WTC11 (cell line): Measurements from ENCODE around the gene RBPMS2. TPM values are rescaled to one million over a fixed set of nuclear protein-coding genes. Genes with fewer than 3 reads are reported as not detected.

ENCODE experiments used
- ATF6 ChIP-seq: sonication (generic); formaldehyde crosslinking; IDR thresholded peaks from 2 replicates; pipeline ENCODE4 v1.8.1; 2023; ENCODE audit warnings: mild to moderate bottlenecking, missing genetic modification reagents
- E2F4 ChIP-seq: sonication (generic); formaldehyde crosslinking; IDR thresholded peaks from 2 replicates; pipeline ENCODE4 v1.8.1; 2022; ENCODE audit warnings: low read depth, mild to moderate bottlenecking, moderate library complexity, missing genetic modification reagents, borderline replicate concordance
- ELF4 ChIP-seq: sonication (generic); formaldehyde crosslinking; IDR thresholded peaks from 2 replicates; pipeline ENCODE4 v1.8.1; 2022; ENCODE audit warnings: low read depth, mild to moderate bottlenecking, moderate library complexity, missing genetic modification reagents
- ERG ChIP-seq: fragments of 250-450 bp; sonication (Bioruptor Pico); IDR thresholded peaks from 2 replicates; pipeline ENCODE4 v1.8.0; 2021; ENCODE audit warnings: mild to moderate bottlenecking
- ESRRA ChIP-seq: sonication (generic); formaldehyde crosslinking; IDR thresholded peaks from 2 replicates; pipeline ENCODE4 v1.8.1; 2022; ENCODE audit warnings: mild to moderate bottlenecking, missing genetic modification reagents, borderline replicate concordance
- FOXP1 ChIP-seq: sonication (generic); formaldehyde crosslinking; IDR thresholded peaks from 2 replicates; pipeline ENCODE4 v1.8.0; 2022; ENCODE audit warnings: missing genetic modification reagents, mild to moderate bottlenecking, moderate library complexity, borderline replicate concordance
- FOXP4 ChIP-seq: sonication (generic); formaldehyde crosslinking; IDR thresholded peaks from 2 replicates; pipeline ENCODE4 v1.8.0; 2022; ENCODE audit warnings: mild to moderate bottlenecking, missing genetic modification reagents
- GRHL2 ChIP-seq: fragments of 250-450 bp; sonication (Bioruptor Pico); IDR thresholded peaks from 2 replicates; pipeline ENCODE4 v1.8.0; 2022; ENCODE audit warnings: mild to moderate bottlenecking, moderate library complexity; ENCODE audit not compliant: insufficient replicate concordance, severe bottlenecking
- JUN ChIP-seq: sonication (generic); formaldehyde crosslinking; IDR thresholded peaks from 2 replicates; pipeline ENCODE4 v1.8.0; 2023; ENCODE audit warnings: mild to moderate bottlenecking, missing genetic modification reagents
- KAT7 ChIP-seq: sonication (generic); formaldehyde crosslinking; IDR thresholded peaks from 2 replicates; pipeline ENCODE4 v1.8.1; 2023; ENCODE audit warnings: missing genetic modification reagents, mild to moderate bottlenecking, borderline replicate concordance
- NFYB ChIP-seq: sonication (generic); formaldehyde crosslinking; conservative IDR thresholded peaks from 2 replicates; pipeline ENCODE4 v1.8.0; 2022; ENCODE audit warnings: low read depth, missing genetic modification reagents
- NR3C1 ChIP-seq: sonication (generic); formaldehyde crosslinking; conservative IDR thresholded peaks from 2 replicates; pipeline ENCODE4 v1.8.1; 2023; ENCODE audit warnings: low read depth, mild to moderate bottlenecking, missing genetic modification reagents
- RELA ChIP-seq: sonication (generic); formaldehyde crosslinking; IDR thresholded peaks from 2 replicates; pipeline ENCODE4 v1.8.1; 2022; ENCODE audit warnings: missing genetic modification reagents, mild to moderate bottlenecking, borderline replicate concordance
- RORB ChIP-seq: fragments of 250-450 bp; sonication (Bioruptor Pico); IDR thresholded peaks from 2 replicates; pipeline ENCODE4 v1.9.0; 2021; ENCODE audit warnings: mild to moderate bottlenecking
- SP1 ChIP-seq: sonication (generic); formaldehyde crosslinking; conservative IDR thresholded peaks from 2 replicates; pipeline ENCODE4 v1.8.1; 2022; ENCODE audit warnings: missing genetic modification reagents
- TCF7 ChIP-seq: sonication (generic); formaldehyde crosslinking; IDR thresholded peaks from 2 replicates; pipeline ENCODE4 v1.8.0; 2022; ENCODE audit warnings: mild to moderate bottlenecking, low read depth, missing genetic modification reagents, moderate library complexity
- ZBTB21 ChIP-seq: sonication (generic); formaldehyde crosslinking; IDR thresholded peaks from 2 replicates; pipeline ENCODE4 v1.8.1; 2023; ENCODE audit warnings: mild to moderate bottlenecking, missing genetic modification reagents, borderline replicate concordance
- ZBTB43 ChIP-seq: sonication (generic); formaldehyde crosslinking; IDR thresholded peaks from 2 replicates; pipeline ENCODE4 v1.8.1; 2023; ENCODE audit warnings: mild to moderate bottlenecking, missing genetic modification reagents
- ZNF121 ChIP-seq: sonication (generic); formaldehyde crosslinking; IDR thresholded peaks from 2 replicates; pipeline ENCODE4 v1.8.0; 2023; ENCODE audit warnings: missing genetic modification reagents
- ZNF396 ChIP-seq: fragments of 250-450 bp; sonication (Bioruptor Pico); IDR thresholded peaks from 2 replicates; pipeline ENCODE4 v1.8.0; 2021; ENCODE audit warnings: mild to moderate bottlenecking, moderate library complexity, borderline replicate concordance
- ZNF425 ChIP-seq: fragments of 250-450 bp; sonication (Bioruptor Pico); conservative IDR thresholded peaks from 2 replicates; pipeline ENCODE4 v1.9.0; 2021; ENCODE audit warnings: mild to moderate bottlenecking
- total RNA-seq: library from RNA; stranded (reverse); gene quantifications from 3 replicates; pipeline ENCODE4 v1.2.3, GENCODE V29; 2021
- TF ChIP-seq, protein P1 (sequence below): sonication (generic); formaldehyde crosslinking; IDR thresholded peaks from 2 replicates; pipeline ENCODE4 v1.8.1; 2023; ENCODE audit warnings: mild to moderate bottlenecking, moderate library complexity, missing genetic modification reagents
- TF ChIP-seq, protein P2 (sequence below): sonication (generic); formaldehyde crosslinking; IDR thresholded peaks from 2 replicates; pipeline ENCODE4 v1.8.1; 2022; ENCODE audit warnings: missing genetic modification reagents, borderline replicate concordance
- TF ChIP-seq, protein P3 (sequence below): sonication (generic); formaldehyde crosslinking; conservative IDR thresholded peaks from 2 replicates; pipeline ENCODE4 v1.8.1; 2022; ENCODE audit warnings: mild to moderate bottlenecking, missing genetic modification reagents

RBPMS2 gene
- total RNA-seq, 1 experiment from 2014 or later: 195 TPM

DNA sequence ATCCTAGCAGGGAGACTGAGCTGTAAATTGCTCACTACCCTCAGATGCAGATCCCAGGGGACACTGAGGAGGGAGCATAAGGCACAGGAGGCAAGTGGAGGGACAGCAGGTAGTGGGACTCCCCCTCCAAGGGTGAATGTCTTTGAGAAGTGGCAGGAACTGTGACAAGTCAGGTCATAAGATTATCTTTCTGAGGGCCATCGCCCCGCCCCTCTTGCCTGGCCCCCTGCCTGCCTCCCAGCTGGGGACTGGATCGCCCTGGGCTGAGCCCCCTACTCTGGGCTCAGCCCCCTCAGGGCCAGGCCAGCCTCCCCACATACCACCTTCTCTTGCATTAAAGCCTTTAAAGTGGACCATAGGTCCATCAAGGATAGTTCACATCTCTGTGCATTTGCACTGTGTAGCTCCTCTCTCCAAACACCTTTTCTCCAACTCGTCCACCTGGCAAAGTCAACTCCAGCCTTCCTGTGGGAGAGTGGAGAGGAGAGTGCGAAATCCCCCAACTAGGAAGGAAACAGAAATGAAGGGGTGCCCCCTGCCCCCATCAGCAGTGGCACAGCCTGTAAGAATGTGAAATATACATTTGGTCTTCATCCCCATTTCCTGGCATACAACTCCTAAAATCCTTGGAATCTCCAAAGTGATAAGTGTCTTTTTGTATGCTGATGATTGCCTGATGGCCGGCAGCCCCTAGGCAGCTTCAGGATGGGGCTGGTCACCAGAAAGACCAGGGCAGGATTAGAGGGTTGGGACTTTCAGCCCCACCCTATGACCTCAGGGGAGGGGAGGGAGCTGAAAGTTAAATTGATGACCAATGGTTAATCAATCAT is 35.3 kb upstream of the RBPMS2 start (continued):
- TF ChIP-seq, protein P1, sequence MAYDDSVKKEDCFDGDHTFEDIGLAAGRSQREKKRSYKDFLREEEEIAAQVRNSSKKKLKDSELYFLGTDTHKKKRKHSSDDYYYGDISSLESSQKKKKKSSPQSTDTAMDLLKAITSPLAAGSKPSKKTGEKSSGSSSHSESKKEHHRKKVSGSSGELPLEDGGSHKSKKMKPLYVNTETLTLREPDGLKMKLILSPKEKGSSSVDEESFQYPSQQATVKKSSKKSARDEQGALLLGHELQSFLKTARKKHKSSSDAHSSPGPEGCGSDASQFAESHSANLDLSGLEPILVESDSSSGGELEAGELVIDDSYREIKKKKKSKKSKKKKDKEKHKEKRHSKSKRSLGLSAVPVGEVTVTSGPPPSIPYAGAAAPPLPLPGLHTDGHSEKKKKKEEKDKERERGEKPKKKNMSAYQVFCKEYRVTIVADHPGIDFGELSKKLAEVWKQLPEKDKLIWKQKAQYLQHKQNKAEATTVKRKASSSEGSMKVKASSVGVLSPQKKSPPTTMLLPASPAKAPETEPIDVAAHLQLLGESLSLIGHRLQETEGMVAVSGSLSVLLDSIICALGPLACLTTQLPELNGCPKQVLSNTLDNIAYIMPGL (CRISPR knock-in tag): no peak
- TF ChIP-seq, protein P2, sequence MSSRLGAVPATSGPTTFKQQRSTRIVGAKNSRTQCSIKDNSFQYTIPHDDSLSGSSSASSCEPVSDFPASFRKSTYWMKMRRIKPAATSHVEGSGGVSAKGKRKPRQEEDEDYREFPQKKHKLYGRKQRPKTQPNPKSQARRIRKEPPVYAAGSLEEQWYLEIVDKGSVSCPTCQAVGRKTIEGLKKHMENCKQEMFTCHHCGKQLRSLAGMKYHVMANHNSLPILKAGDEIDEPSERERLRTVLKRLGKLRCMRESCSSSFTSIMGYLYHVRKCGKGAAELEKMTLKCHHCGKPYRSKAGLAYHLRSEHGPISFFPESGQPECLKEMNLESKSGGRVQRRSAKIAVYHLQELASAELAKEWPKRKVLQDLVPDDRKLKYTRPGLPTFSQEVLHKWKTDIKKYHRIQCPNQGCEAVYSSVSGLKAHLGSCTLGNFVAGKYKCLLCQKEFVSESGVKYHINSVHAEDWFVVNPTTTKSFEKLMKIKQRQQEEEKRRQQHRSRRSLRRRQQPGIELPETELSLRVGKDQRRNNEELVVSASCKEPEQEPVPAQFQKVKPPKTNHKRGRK: no peak
- TF ChIP-seq ZBTB43 (CRISPR knock-in tag) (no peak), ATF6 (CRISPR knock-in tag) (no peak), ERG (CRISPR knock-in tag) (no peak), NR3C1 (no peak), ELF4 (CRISPR knock-in tag) (no peak), JUN (CRISPR knock-in tag) (no peak), ZNF425 (CRISPR knock-in tag) (no peak), ZNF121 (CRISPR knock-in tag) (no peak), RORB (CRISPR knock-in tag) (no peak), SP1 (CRISPR knock-in tag) (peak; percentile 55), E2F4 (CRISPR knock-in tag) (no peak), KAT7 (0 out of 2 replicates have a peak, but pooled peaks have one; percentile 51), GRHL2 (CRISPR knock-in tag) (no peak), ESRRA (CRISPR knock-in tag) (no peak), ZNF396 (no peak), FOXP4 (CRISPR knock-in tag) (peak; percentile 48; the same call in 1 of the 2 replicates), RELA (CRISPR knock-in tag) (no peak), FOXP1 (CRISPR knock-in tag) (no peak), ZBTB21 (no peak), NFYB (CRISPR knock-in tag) (no peak), TCF7 (CRISPR knock-in tag) (no peak)
- TF ChIP-seq, protein P3, sequence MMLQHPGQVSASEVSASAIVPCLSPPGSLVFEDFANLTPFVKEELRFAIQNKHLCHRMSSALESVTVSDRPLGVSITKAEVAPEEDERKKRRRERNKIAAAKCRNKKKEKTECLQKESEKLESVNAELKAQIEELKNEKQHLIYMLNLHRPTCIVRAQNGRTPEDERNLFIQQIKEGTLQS (CRISPR knock-in tag): no peak
